ENCODE results near the gene GPC3. TPM values are rescaled to one million over a fixed set of nuclear protein-coding genes. Genes with fewer than 3 reads are reported as not detected.

The GPC3 gene
- total and polyA plus RNA-seq, 2 donors (not counting 3 experiments of a cell fraction or from before 2014, with no cell fraction given) = not detected

GRCh38 chrX:133878710-133879109 lies 106.7 kb downstream of the GPC3 start:
- TF ChIP-seq FOS (IDR thresholded peaks at IDR 0.05; ENCODE audit: borderline replicate concordance, insufficient read depth, low read length) (no peak), MAX (IDR thresholded peaks at IDR 0.05; ENCODE audit: insufficient read depth, insufficient read length) (no peak), MYC (IDR thresholded peaks at IDR 0.05; ENCODE audit: low read depth, low read length) (no peak), JUN (IDR thresholded peaks at IDR 0.05; ENCODE audit: borderline replicate concordance, insufficient read depth, insufficient read length, low read depth) (no peak), GATA2 (IDR thresholded peaks at IDR 0.05; ENCODE audit: insufficient read depth, insufficient read length, low read depth, low read length) (no peak)
- ChIA-PET CTCF (no interaction called here), POLR2A (no interaction called here)
- intact Hi-C loops (cut with micrococcal nuclease) (no loop called here), dilution Hi-C loops (cut with MboI; ENCODE audit: extremely low pct_ligation_motif_present, low sequenced_read_pairs) (no loop called here)
- no peaks in the 10 kb centered on the region for H3K4me1 ChIP-seq (ENCODE audit: control insufficient read depth, extremely low read depth, insufficient read depth, low read length)
- H3K4me3 ChIP-seq (replicated peaks in 1 of 3; ENCODE audit: insufficient read depth in 1 of 3, low read depth in 1 of 3, low read length in 3 of 3) = no peak overlapping the region
- H3K4me2 ChIP-seq (ENCODE audit: insufficient read depth, low read length) = no peak overlapping the region
- FAIRE-seq (no peak), DNase-seq (ENCODE audit: low read depth, low spot score) (no peak)
- H3K9me3 ChIP-seq (replicated peaks; ENCODE audit: control insufficient read depth, insufficient read depth, low read length) = no peaks in the 10 kb centered on the region
- no peaks in the 10 kb centered on the region for H3K79me2 ChIP-seq (ENCODE audit: control insufficient read depth, insufficient read depth, low read length)
- H3K9me1 ChIP-seq (replicated peaks; ENCODE audit: control insufficient read depth, extremely low read depth, insufficient read depth, low read length) = no peaks in the 10 kb centered on the region
- no peak overlapping the region for H3K9ac ChIP-seq (replicated peaks; ENCODE audit: extremely low read depth, insufficient read depth, low read length)
- H4K20me1 ChIP-seq (replicated peaks; ENCODE audit: control insufficient read depth, extremely low read depth, insufficient read depth, low read length) = no peaks in the 10 kb centered on the region
- H2AFZ ChIP-seq (ENCODE audit: low read depth, low read length) = no peak overlapping the region
- H3K36me3 ChIP-seq (ENCODE audit: control insufficient read depth in 2 of 2, extremely low read depth in 1 of 2, insufficient read depth in 2 of 2, low read length in 2 of 2) = no peaks in the 10 kb centered on the region
- no peak overlapping the region for H3K27ac ChIP-seq (ENCODE audit: insufficient read depth, low read depth, low read length)
- no TSS peak for BruUV-seq (replicated peaks)
- no peaks in the 10 kb centered on the region for H3K27me3 ChIP-seq (ENCODE audit: control insufficient read depth in 2 of 2, insufficient read depth in 2 of 2, low read length in 2 of 2)

GRCh38 chrX:133876646-133877045 lies 108.7 kb downstream of the GPC3 start:
- ChIA-PET CTCF (no interaction called here), POLR2A (no interaction called here)
- TF ChIP-seq FOS (IDR thresholded peaks at IDR 0.05; ENCODE audit: borderline replicate concordance, insufficient read depth, low read length) (no peak), MYC (IDR thresholded peaks at IDR 0.05; ENCODE audit: low read depth, low read length) (no peak), EZH2 (IDR thresholded peaks at IDR 0.05; ENCODE audit: borderline replicate concordance, low read depth, low read length, severe bottlenecking) (no peak), GATA2 (IDR thresholded peaks at IDR 0.05; ENCODE audit: insufficient read depth, insufficient read length, low read depth, low read length) (no peak), CTCF (IDR thresholded peaks at IDR 0.05; ENCODE audit: extremely low read depth in 1 of 2, insufficient read depth in 1 of 2, low read depth in 1 of 2, low read length in 2 of 2) (no peak), POLR2AphosphoS5 (IDR thresholded peaks at IDR 0.05; ENCODE audit: insufficient read depth, low read depth, low read length) (no peak), MAX (IDR thresholded peaks at IDR 0.05; ENCODE audit: insufficient read depth, insufficient read length) (no peak), JUN (IDR thresholded peaks at IDR 0.05; ENCODE audit: borderline replicate concordance, insufficient read depth, insufficient read length, low read depth) (no peak), POLR2A (IDR thresholded peaks at IDR 0.05; ENCODE audit: low read depth, low read length) (no peak)
- H3K36me3 ChIP-seq (ENCODE audit: control insufficient read depth in 2 of 2, extremely low read depth in 1 of 2, insufficient read depth in 2 of 2, low read length in 2 of 2) = no peaks in the 10 kb centered on the region
- H3K4me2 ChIP-seq (ENCODE audit: insufficient read depth, low read length) = no peak overlapping the region
- no TSS peak for BruUV-seq (replicated peaks)
- dilution Hi-C loops (cut with MboI; ENCODE audit: extremely low pct_ligation_motif_present, low sequenced_read_pairs) (no loop called here), intact Hi-C loops (cut with micrococcal nuclease) (no loop called here)
- H4K20me1 ChIP-seq (replicated peaks; ENCODE audit: control insufficient read depth, extremely low read depth, insufficient read depth, low read length) = no peaks in the 10 kb centered on the region
- H3K27ac ChIP-seq (ENCODE audit: insufficient read depth, low read depth, low read length) = no peak overlapping the region
- no peaks in the 10 kb centered on the region for H3K79me2 ChIP-seq (ENCODE audit: control insufficient read depth, insufficient read depth, low read length)
- H3K4me1 ChIP-seq (ENCODE audit: control insufficient read depth, extremely low read depth, insufficient read depth, low read length) = no peaks in the 10 kb centered on the region
- no peak overlapping the region for H3K4me3 ChIP-seq (replicated peaks in 1 of 3; ENCODE audit: insufficient read depth in 1 of 3, low read depth in 1 of 3, low read length in 3 of 3)
- DNase-seq (ENCODE audit: low read depth, low spot score) (no peak), FAIRE-seq (no peak)
- no peaks in the 10 kb centered on the region for H3K27me3 ChIP-seq (ENCODE audit: control insufficient read depth in 2 of 2, insufficient read depth in 2 of 2, low read length in 2 of 2)
- no peak overlapping the region for H3K9ac ChIP-seq (replicated peaks; ENCODE audit: extremely low read depth, insufficient read depth, low read length)
- no peak overlapping the region for H2AFZ ChIP-seq (ENCODE audit: low read depth, low read length)
- no peaks in the 10 kb centered on the region for H3K9me1 ChIP-seq (replicated peaks; ENCODE audit: control insufficient read depth, extremely low read depth, insufficient read depth, low read length)
- no peaks in the 10 kb centered on the region for H3K9me3 ChIP-seq (replicated peaks; ENCODE audit: control insufficient read depth, insufficient read depth, low read length)
